T-cell (primary cell): Measurements from ENCODE around the gene GALNT1. TPM values are rescaled to one million over a fixed set of nuclear protein-coding genes. Genes with fewer than 3 reads are reported as not detected.

ENCODE experiments used
- ATAC-seq, 4 experiments: fragments of 200-7000 bp in 3 of 4; fragments of 150-1000 bp in 1 of 4; cut with Tn5 transposase; replicated peaks in 1 of 4; 1 replicate in 3 of 4; 2 replicates in 1 of 4; pipeline ENCODE4 v1.10.0; 2021; ENCODE audit warnings: moderate library complexity in 3 of 4, mild to moderate bottlenecking in 2 of 4, moderate number of reproducible peaks in 1 of 4
- CTCF ChIA-PET, 2 donors: fragments of 300-600 bp; sonication (Branson Sonifier 250); formaldehyde crosslinking; loops; one replicate each; lab custom pipeline; 2022; ENCODE audit warnings: antibody characterized with exemption in 2 of 2; lab: Charles Lee
- POLR2A ChIA-PET, 2 donors: fragments of 300-600 bp; sonication (Branson Sonifier 250); formaldehyde crosslinking; loops; one replicate each; lab custom pipeline; 2022; ENCODE audit warnings: antibody characterized with exemption in 2 of 2; lab: Charles Lee
- DNase-seq, 35 experiments: peaks; one replicate each; pipeline versions ENCODE4 v3.0.0 to v3.0.0-alpha.2; 2013 to 2023
- H3K27ac ChIP-seq: one replicate; pipeline ENCODE4 v1.5.1; 2013; ENCODE audit warnings: low read length
- H3K27me3 ChIP-seq, 2 experiments: replicated peaks in 1 of 2; 1 replicate in 1 of 2; 2 replicates in 1 of 2; pipeline versions ENCODE4 v1.6.1 to v1.7.0; 2013; ENCODE audit warnings: low read length in 1 of 2, mixed read lengths in 1 of 2; ENCODE audit not compliant: control insufficient read depth in 2 of 2, insufficient read depth in 2 of 2; ENCODE audit errors: extremely low read depth in 1 of 2
- H3K36me3 ChIP-seq, 2 donors: 1 replicate in 1 of 2; 2 replicates in 1 of 2; pipeline versions ENCODE4 v1.6.1 to v1.7.0; 2013; ENCODE audit warnings: low read length in 1 of 2; ENCODE audit not compliant: control insufficient read depth in 2 of 2, insufficient read depth in 1 of 2; ENCODE audit errors: extremely low read depth in 1 of 2
- H3K4me1 ChIP-seq, 2 experiments: 1 replicate in 1 of 2; 2 replicates in 1 of 2; pipeline versions ENCODE4 v1.6.1 to v1.7.0; 2013; ENCODE audit warnings: low read length in 2 of 2, mixed read lengths in 1 of 2; ENCODE audit not compliant: insufficient read depth in 2 of 2, control insufficient read depth in 1 of 2; ENCODE audit errors: extremely low read depth in 1 of 2
- H3K4me3 ChIP-seq, 2 donors: 1 replicate in 1 of 2; 2 replicates in 1 of 2; pipeline versions ENCODE4 v1.5.1 to v1.7.0; 2013; ENCODE audit warnings: mild to moderate bottlenecking in 2 of 2, low read length in 1 of 2, moderate library complexity in 1 of 2; ENCODE audit not compliant: control insufficient read depth in 1 of 2; ENCODE audit errors: extremely low read depth in 1 of 2
- H3K9me3 ChIP-seq: 2 replicates; pipeline ENCODE4 v1.7.0; 2013
- H3K27ac Mint-ChIP-seq, 2 donors: one replicate each; pipeline ENCODE4 v1.8.0; 2020 to 2021; ENCODE audit warnings: mild to moderate bottlenecking in 2 of 2, mixed read lengths in 2 of 2
- H3K27me3 Mint-ChIP-seq, 2 donors: one replicate each; pipeline ENCODE4 v1.8.0; 2021 to 2022; ENCODE audit warnings: mixed read lengths in 2 of 2
- H3K36me3 Mint-ChIP-seq: one replicate; pipeline ENCODE4 v1.8.0; 2021; ENCODE audit warnings: mixed read lengths
- H3K4me1 Mint-ChIP-seq, 3 donors: one replicate each; pipeline ENCODE4 v1.8.0; 2020 to 2022; ENCODE audit warnings: mixed read lengths in 3 of 3, mild to moderate bottlenecking in 1 of 3
- H3K4me3 Mint-ChIP-seq, 3 donors: one replicate each; pipeline ENCODE4 v1.8.0; 2020 to 2022; ENCODE audit warnings: mild to moderate bottlenecking in 3 of 3, mixed read lengths in 3 of 3, moderate library complexity in 3 of 3
- H3K9me3 Mint-ChIP-seq, 3 donors: one replicate each; pipeline ENCODE4 v1.8.0; 2020 to 2022; ENCODE audit warnings: mixed read lengths in 3 of 3
- WGBS: methylation state at CpG from one replicate; pipeline ENCODE4 v1.1.5; 2013; ENCODE audit warnings: missing lambda C conversion rate; ENCODE audit not compliant: insufficient coverage; 5-methylcytosine and 5-hydroxymethylcytosine counted together
- total RNA-seq, 35 experiments: library from RNA in 6 of 35; stranded (reverse) in 6 of 35; fragments of 120-200 nt in 1 of 35; gene quantifications; one replicate each; pipeline versions ENCODE4 v1.2.1 to v1.2.4 and lab custom pipeline; 2013 to 2026

GALNT1 gene
- total RNA-seq, 5 donors from 2014 or later (not counting 1 experiment from before 2014, with no cell fraction given), result 28.2 to 34.2 (median 30.0) TPM

GRCh38 chr18:35605686-35606417 is 24.3 kb downstream of the GALNT1 start:
- Mint-ChIP-seq H3K27me3 (no peaks in the 10 kb centered on the region), H3K4me1 (peaks cover 25 to 45% (median 35%) of the 10 kb centered on the region in 3 donors), H3K36me3 (peaks cover 34% of the 10 kb centered on the region), H3K4me3 (no peak overlapping the region), H3K27ac (peak overlapping the region in 1 of 2 donors; percentile 34), H3K9me3 (peaks cover 15 to 32% (median 18%) of the 10 kb centered on the region in 3 donors)
- DNase-seq (no peak), ATAC-seq (no peak)
- H3K36me3 ChIP-seq, result no peaks in the 10 kb centered on the region
- peaks cover 3% of the 10 kb centered on the region for H3K9me3 ChIP-seq
- no peak overlapping the region for H3K27ac ChIP-seq
- no peak overlapping the region for H3K4me3 ChIP-seq
- no peaks in the 10 kb centered on the region for H3K4me1 ChIP-seq
- ChIA-PET POLR2A (interaction anchor here in 1 of 2 donors (0.7 kb wide), 1 partner anchor 11 kb away, joined by 4 read pairs; no protein-coding TSS in a partner anchor), CTCF (interaction anchor here in 1 of 2 donors (0.5 kb wide), 1 partner anchor 84 kb away, joined by 7 read pairs; no protein-coding TSS in a partner anchor)
- no CpG with 5 or more reads among the region's 3 CpGs for WGBS
- H3K27me3 ChIP-seq, result no peaks in the 10 kb centered on the region

GRCh38 chr18:35609236-35609635 is 27.7 kb downstream of the GALNT1 start:
- H3K27ac ChIP-seq, result no peak overlapping the region
- DNase-seq, result no peak
- H3K4me3 Mint-ChIP-seq, result no peak overlapping the region
- H3K9me3 ChIP-seq, result no peaks in the 10 kb centered on the region
- H3K4me1 Mint-ChIP-seq, result peaks cover 32 to 47% (median 33%) of the 10 kb centered on the region in 3 donors
- ChIA-PET CTCF (no interaction called here), POLR2A (no interaction called here)
- no peaks in the 10 kb centered on the region for H3K27me3 ChIP-seq
- no peak overlapping the region for H3K27ac Mint-ChIP-seq
- no peak overlapping the region for H3K4me3 ChIP-seq
- H3K4me1 ChIP-seq, result no peaks in the 10 kb centered on the region
- no peak for ATAC-seq
- no peaks in the 10 kb centered on the region for H3K36me3 ChIP-seq
- H3K27me3 Mint-ChIP-seq, result no peaks in the 10 kb centered on the region
- H3K36me3 Mint-ChIP-seq, result peaks cover 1% of the 10 kb centered on the region
- 100% methylated on average over 1 of the region's 1 CpG for WGBS
- no peaks in the 10 kb centered on the region for H3K9me3 Mint-ChIP-seq

GRCh38 chr18:35610089-35610488 is 28.5 kb downstream of the GALNT1 start:
- 100% methylated on average over 2 of the region's 3 CpGs for WGBS

DNA sequence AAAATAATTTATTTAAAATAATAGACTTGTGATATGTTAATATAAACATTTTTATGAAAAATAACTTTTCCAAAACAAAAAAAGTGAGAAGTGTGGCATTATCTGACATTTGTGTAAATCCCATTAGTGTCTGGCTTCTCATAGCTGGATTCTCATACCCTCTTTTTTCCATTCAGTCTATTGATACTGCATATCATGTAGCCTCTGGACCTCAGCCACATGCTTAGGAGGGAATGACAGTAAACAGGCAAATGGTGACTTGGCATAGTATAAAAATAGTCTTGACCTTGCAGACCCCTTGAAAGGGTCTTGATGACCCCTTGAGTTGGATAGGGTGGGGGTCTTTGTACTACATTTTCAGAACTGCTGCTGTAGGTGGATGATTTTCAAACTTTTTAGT is 29.2 kb downstream of the GALNT1 start:
- no peak overlapping the region for H3K27ac Mint-ChIP-seq
- ATAC-seq (no peak), DNase-seq (no peak)
- peaks cover 28 to 43% (median 29%) of the 10 kb centered on the region in 3 donors for H3K4me1 Mint-ChIP-seq
- ChIA-PET POLR2A (no interaction called here), CTCF (no interaction called here)
- Histone ChIP-seq H3K9me3 (no peaks in the 10 kb centered on the region), H3K36me3 (no peaks in the 10 kb centered on the region), H3K27ac (no peak overlapping the region), H3K27me3 (no peaks in the 10 kb centered on the region), H3K4me1 (no peaks in the 10 kb centered on the region), H3K4me3 (no peak overlapping the region)
- no peaks in the 10 kb centered on the region for H3K9me3 Mint-ChIP-seq
- no peaks in the 10 kb centered on the region for H3K27me3 Mint-ChIP-seq
- H3K4me3 Mint-ChIP-seq, result no peak overlapping the region
- no peaks in the 10 kb centered on the region for H3K36me3 Mint-ChIP-seq

More at GRCh38 chr18:35610089-35610488, 28.5 kb downstream of the GALNT1 start:
- Histone ChIP-seq H3K27me3 (no peaks in the 10 kb centered on the region), H3K9me3 (no peaks in the 10 kb centered on the region), H3K4me3 (no peak overlapping the region), H3K36me3 (no peaks in the 10 kb centered on the region), H3K27ac (no peak overlapping the region), H3K4me1 (no peaks in the 10 kb centered on the region)
- POLR2A ChIA-PET, result no interaction called here
- DNase-seq (no peak), ATAC-seq (no peak)
- Mint-ChIP-seq H3K4me3 (no peak overlapping the region), H3K4me1 (peaks cover 28 to 40% (median 32%) of the 10 kb centered on the region in 3 donors), H3K9me3 (no peaks in the 10 kb centered on the region), H3K27me3 (no peaks in the 10 kb centered on the region), H3K36me3 (no peaks in the 10 kb centered on the region), H3K27ac (no peak overlapping the region)
- CTCF ChIA-PET, result no interaction called here

GRCh38 chr18:35611518-35611917 is 30.0 kb downstream of the GALNT1 start:
- DNase-seq (no peak), ATAC-seq (no peak)
- Mint-ChIP-seq H3K4me3 (no peak overlapping the region), H3K4me1 (peaks cover 21 to 35% (median 22%) of the 10 kb centered on the region in 3 donors), H3K9me3 (no peaks in the 10 kb centered on the region), H3K27ac (no peak overlapping the region), H3K36me3 (no peaks in the 10 kb centered on the region), H3K27me3 (no peaks in the 10 kb centered on the region)
- ChIA-PET CTCF (no interaction called here), POLR2A (no interaction called here)
- H3K36me3 ChIP-seq, result no peaks in the 10 kb centered on the region
- peaks cover 1 to 4% of the 10 kb centered on the region in 2 experiments for H3K4me1 ChIP-seq
- no peak overlapping the region for H3K27ac ChIP-seq
- no peaks in the 10 kb centered on the region for H3K9me3 ChIP-seq
- no CpG with 5 or more reads among the region's 1 CpG for WGBS
- H3K4me3 ChIP-seq, result no peak overlapping the region
- no peaks in the 10 kb centered on the region for H3K27me3 ChIP-seq

DNA sequence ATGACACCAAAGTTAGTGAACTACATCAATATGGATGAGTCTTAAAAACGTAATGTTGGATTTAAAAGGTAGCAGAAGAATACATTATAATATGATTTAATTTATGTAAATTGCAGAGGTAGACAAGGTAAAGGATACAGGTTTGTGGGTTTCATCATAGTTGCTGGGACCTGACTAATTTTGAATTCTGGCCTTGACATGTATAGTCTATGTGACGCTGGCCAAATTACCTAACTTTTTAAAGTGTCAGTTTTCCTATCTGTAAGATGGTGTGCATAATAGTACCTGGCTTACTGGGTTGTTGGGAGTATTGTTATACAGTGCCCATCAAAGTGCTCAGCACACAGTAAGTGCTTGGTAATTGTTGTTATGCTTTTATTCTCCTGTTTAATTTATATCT is 34.5 kb downstream of the GALNT1 start:
- WGBS, result no CpG with 5 or more reads among the region's 2 CpGs
- Histone ChIP-seq H3K4me3 (no peak overlapping the region), H3K27me3 (no peaks in the 10 kb centered on the region), H3K27ac (peak overlapping the region; percentile 67), H3K9me3 (no peaks in the 10 kb centered on the region), H3K4me1 (peaks cover 4 to 30% of the 10 kb centered on the region in 2 experiments), H3K36me3 (no peaks in the 10 kb centered on the region)
- Mint-ChIP-seq H3K27me3 (no peaks in the 10 kb centered on the region), H3K9me3 (no peaks in the 10 kb centered on the region), H3K27ac (no peak overlapping the region), H3K4me3 (no peak overlapping the region), H3K36me3 (peaks cover 4% of the 10 kb centered on the region), H3K4me1 (peaks cover 6 to 31% (median 25%) of the 10 kb centered on the region in 3 donors)
- no peak for ATAC-seq
- no peak for DNase-seq
- CTCF ChIA-PET, result interaction anchor here in 1 of 2 donors (1.2 kb wide), 1 partner anchor 610 kb away, joined by 4 read pairs; no protein-coding TSS in a partner anchor
- POLR2A ChIA-PET, result interaction anchor here in 1 of 2 donors (1.0 kb wide), 1 partner anchor 10 kb away, joined by 4 read pairs; no protein-coding TSS in a partner anchor
